H9 (cell line): ENCODE measurements around the gene VEGFA. TPM values are rescaled to one million over a fixed set of nuclear protein-coding genes. Genes with fewer than 3 reads are reported as not detected.

Source experiments
- DNase-seq: peaks from one replicate; pipeline ENCODE4 v3.0.0-alpha.2; 2017
- H2AFZ ChIP-seq: one replicate; pipeline ENCODE4 v1.6.1; 2013; ENCODE audit warnings: mild to moderate bottlenecking, low read length, control low read depth, moderate library complexity
- H2AK5ac ChIP-seq: 2 replicates; pipeline ENCODE4 v1.6.1; 2013; ENCODE audit warnings: low read length, control low read depth, mixed read lengths; ENCODE audit not compliant: insufficient read length
- H2BK120ac ChIP-seq: one replicate; pipeline ENCODE4 v1.6.1; 2013; ENCODE audit warnings: low read depth, mild to moderate bottlenecking, low read length, control low read depth, inconsistent platforms; ENCODE audit not compliant: poor library complexity, severe bottlenecking
- H2BK12ac ChIP-seq: 2 replicates; pipeline ENCODE4 v1.6.1; 2013; ENCODE audit warnings: low read length, control low read depth, mixed read lengths, low read depth; ENCODE audit not compliant: insufficient read length
- H2BK15ac ChIP-seq: 2 replicates; pipeline ENCODE4 v1.6.1; 2013; ENCODE audit warnings: low read depth, low read length, control low read depth
- H2BK20ac ChIP-seq: one replicate; pipeline ENCODE4 v1.6.1; 2013; ENCODE audit warnings: low read depth, mild to moderate bottlenecking, low read length, control low read depth, inconsistent platforms; ENCODE audit not compliant: poor library complexity, severe bottlenecking
- H2BK5ac ChIP-seq: 2 replicates; pipeline ENCODE4 v1.6.1; 2013; ENCODE audit warnings: low read length, control low read depth, mixed read lengths; ENCODE audit not compliant: insufficient read length
- H3K14ac ChIP-seq: 2 replicates; pipeline ENCODE4 v1.6.1; 2013; ENCODE audit warnings: low read length, control low read depth; ENCODE audit not compliant: insufficient read depth
- H3K18ac ChIP-seq: 2 replicates; pipeline ENCODE4 v1.6.1; 2013; ENCODE audit warnings: low read depth, mild to moderate bottlenecking, mixed read lengths, low read length, control low read depth; ENCODE audit not compliant: insufficient read length
- H3K23ac ChIP-seq: 2 replicates; pipeline ENCODE4 v1.6.1; 2013; ENCODE audit warnings: low read length, control low read depth, mixed read lengths, low read depth; ENCODE audit not compliant: insufficient read length
- H3K23me2 ChIP-seq: 2 replicates; pipeline ENCODE4 v1.6.1; 2013; ENCODE audit warnings: low read depth, mild to moderate bottlenecking, mixed read lengths, low read length, control low read depth; ENCODE audit not compliant: insufficient read length, poor library complexity, severe bottlenecking
- H3K27ac ChIP-seq: 2 replicates; pipeline ENCODE4 v1.5.1; 2013; ENCODE audit warnings: low read length, control low read depth, mixed read lengths, low read depth; ENCODE audit not compliant: insufficient read length
- H3K27me3 ChIP-seq: 2 replicates; pipeline ENCODE4 v1.6.1; 2013; ENCODE audit warnings: low read length, control low read depth, inconsistent platforms; ENCODE audit not compliant: insufficient read depth
- H3K4ac ChIP-seq: 2 replicates; pipeline ENCODE4 v1.6.1; 2013; ENCODE audit warnings: low read depth, mild to moderate bottlenecking, control low read depth, inconsistent platforms, low read length, moderate library complexity
- H3K4me1 ChIP-seq: 2 replicates; pipeline ENCODE4 v1.6.1; 2013; ENCODE audit warnings: low read length, control low read depth, inconsistent platforms; ENCODE audit not compliant: insufficient read depth
- H3K4me2 ChIP-seq: 2 replicates; pipeline ENCODE4 v1.6.1; 2013; ENCODE audit warnings: low read length, control low read depth, mixed read lengths; ENCODE audit not compliant: insufficient read length, insufficient read depth
- H3K56ac ChIP-seq: 2 replicates; pipeline ENCODE4 v1.6.1; 2013; ENCODE audit warnings: low read depth, mild to moderate bottlenecking, mixed read lengths, low read length, control low read depth; ENCODE audit not compliant: insufficient read length
- H3K79me1 ChIP-seq: 2 replicates; pipeline ENCODE4 v1.6.1; 2013; ENCODE audit warnings: low read depth, mild to moderate bottlenecking, moderate library complexity, low read length, control low read depth, inconsistent platforms; ENCODE audit not compliant: insufficient read depth, poor library complexity, severe bottlenecking
- H3K79me2 ChIP-seq: 2 replicates; pipeline ENCODE4 v1.6.1; 2013; ENCODE audit warnings: low read length, control low read depth, inconsistent platforms; ENCODE audit not compliant: insufficient read depth
- H3K9ac ChIP-seq: 2 replicates; pipeline ENCODE4 v1.6.1; 2013; ENCODE audit warnings: low read length, control low read depth, mixed read lengths; ENCODE audit not compliant: insufficient read length; ENCODE audit errors: extremely low read depth
- H3K9me3 ChIP-seq: one replicate; pipeline ENCODE4 v1.6.1; 2013; ENCODE audit warnings: low read depth, low read length, inconsistent platforms; ENCODE audit not compliant: control insufficient read depth
- H3T11ph ChIP-seq: one replicate; pipeline ENCODE4 v1.6.1; 2013; ENCODE audit warnings: mild to moderate bottlenecking, low read length, control low read depth, inconsistent platforms
- H4K20me1 ChIP-seq: one replicate; pipeline ENCODE4 v1.6.1; 2013; ENCODE audit not compliant: control insufficient read depth, insufficient read length, insufficient read depth
- H4K5ac ChIP-seq: 2 replicates; pipeline ENCODE4 v1.6.1; 2013; ENCODE audit warnings: low read depth, mild to moderate bottlenecking, mixed read lengths, low read length, control low read depth; ENCODE audit not compliant: insufficient read length
- H4K8ac ChIP-seq: replicated peaks from 2 replicates; pipeline ENCODE4 v1.6.1; 2013; ENCODE audit warnings: low read length, control low read depth, mixed read lengths, low read depth; ENCODE audit not compliant: insufficient read length
- H4K91ac ChIP-seq: 2 replicates; pipeline ENCODE4 v1.6.1; 2013; ENCODE audit warnings: low read depth, mild to moderate bottlenecking, moderate library complexity, mixed read lengths, low read length, control low read depth; ENCODE audit not compliant: insufficient read length
- H3K27ac Mint-ChIP-seq, 3 experiments: 2 replicates in 2 of 3; 3 replicates in 1 of 3; pipeline ENCODE4 v1.8.0; 2020 to 2021; ENCODE audit warnings: mixed read lengths in 3 of 3, mild to moderate bottlenecking in 1 of 3, moderate library complexity in 1 of 3
- H3K27me3 Mint-ChIP-seq: 2 replicates; pipeline ENCODE4 v1.8.0; 2021; ENCODE audit warnings: low read depth, mild to moderate bottlenecking, moderate library complexity, mixed read lengths
- H3K36me3 Mint-ChIP-seq, 3 experiments: 2 replicates in 2 of 3; 3 replicates in 1 of 3; pipeline ENCODE4 v1.8.0; 2020 to 2021; ENCODE audit warnings: low read depth in 3 of 3, mixed read lengths in 3 of 3; ENCODE audit not compliant: insufficient read depth in 1 of 3
- H3K4me1 Mint-ChIP-seq, 2 experiments: 2 replicates each; pipeline ENCODE4 v1.8.0; 2020; ENCODE audit warnings: mixed read lengths in 2 of 2
- H3K4me3 Mint-ChIP-seq, 2 experiments: 2 replicates in 1 of 2; 3 replicates in 1 of 2; pipeline ENCODE4 v1.8.0; 2020 to 2021; ENCODE audit warnings: mild to moderate bottlenecking in 2 of 2, mixed read lengths in 2 of 2, moderate library complexity in 1 of 2
- H3K9me3 Mint-ChIP-seq, 2 experiments: 2 replicates in 1 of 2; 3 replicates in 1 of 2; pipeline ENCODE4 v1.8.0; 2020; ENCODE audit warnings: mild to moderate bottlenecking in 2 of 2, mixed read lengths in 2 of 2, moderate library complexity in 1 of 2
- WGBS: extraction: QIAGEN DNeasy Blood & Tissue Kit; methylation state at CpG from one replicate; pipeline ENCODE4 v1.1.7; 2013; ENCODE audit warnings: missing lambda C conversion rate, low lambda C conversion rate, mixed read lengths; ENCODE audit not compliant: insufficient read length; ENCODE audit errors: extremely low coverage; 5-methylcytosine and 5-hydroxymethylcytosine counted together
- total RNA-seq: library from RNA; stranded (reverse); gene quantifications from 2 replicates; pipeline ENCODE4 v1.2.1, GENCODE V29; 2021
- TF ChIP-seq, protein P1 (sequence below): fragments of 200-600 bp; sonication (generic); conservative IDR thresholded peaks from 3 replicates; pipeline ENCODE4 v1.8.0; 2021; ENCODE audit warnings: antibody characterized with exemption, mild to moderate bottlenecking

Gene VEGFA
- total RNA-seq, 1 experiment from 2014 or later: 47.9 TPM

DNA sequence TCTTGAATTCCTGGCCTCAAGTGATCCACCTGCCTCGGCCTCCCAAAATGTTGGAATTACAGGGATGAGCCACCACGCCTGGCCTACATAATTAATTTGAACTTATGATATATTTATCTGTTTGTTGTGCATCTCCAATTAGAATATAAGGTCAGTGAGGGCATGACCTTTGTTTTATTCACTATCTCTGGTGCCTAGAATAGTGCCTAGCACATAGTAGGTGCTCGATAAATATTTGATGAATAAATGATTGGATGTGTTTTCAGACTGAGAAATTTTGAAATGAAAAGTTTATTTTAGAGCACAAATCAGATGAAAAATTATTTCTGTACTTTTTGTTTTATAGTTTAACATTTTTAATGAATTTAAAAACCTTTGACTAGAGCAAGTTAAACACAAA lies 19.4 kb upstream of the VEGFA start:
- no peak overlapping the region for H3K23ac ChIP-seq
- no peaks in the 10 kb centered on the region for H3K23me2 ChIP-seq
- no peak overlapping the region for H4K91ac ChIP-seq
- no peaks in the 10 kb centered on the region for H3K79me1 ChIP-seq
- DNase-seq: no peak
- H3K56ac ChIP-seq: no peak overlapping the region
- H3K9ac ChIP-seq: no peak overlapping the region
- H2BK12ac ChIP-seq: no peak overlapping the region
- Mint-ChIP-seq H3K27ac (no peak overlapping the region), H3K4me1 (peaks cover 5 to 16% of the 10 kb centered on the region in 2 experiments), H3K9me3 (no peaks in the 10 kb centered on the region; a peak in 1 of 5 replicates), H3K4me3 (no peak overlapping the region), H3K27me3 (peaks cover 4% of the 10 kb centered on the region), H3K36me3 (no peaks in the 10 kb centered on the region)
- no peak overlapping the region for H3K4ac ChIP-seq
- H3K4me1 ChIP-seq: no peaks in the 10 kb centered on the region
- H3K9me3 ChIP-seq: no peaks in the 10 kb centered on the region
- no peak overlapping the region for H2BK20ac ChIP-seq
- no peak overlapping the region for H3K4me2 ChIP-seq
- no peak overlapping the region for H2BK15ac ChIP-seq
- no peak overlapping the region for H2AK5ac ChIP-seq
- no peak overlapping the region for H2BK5ac ChIP-seq
- no peaks in the 10 kb centered on the region for H4K20me1 ChIP-seq
- no peak overlapping the region for H2BK120ac ChIP-seq
- H3K27ac ChIP-seq: no peak overlapping the region
- H3K27me3 ChIP-seq: no peaks in the 10 kb centered on the region
- H4K8ac ChIP-seq: no peak overlapping the region
- no peak overlapping the region for H3K14ac ChIP-seq
- H4K5ac ChIP-seq: no peak overlapping the region
- no peak overlapping the region for H2AFZ ChIP-seq
- TF ChIP-seq, protein P1, sequence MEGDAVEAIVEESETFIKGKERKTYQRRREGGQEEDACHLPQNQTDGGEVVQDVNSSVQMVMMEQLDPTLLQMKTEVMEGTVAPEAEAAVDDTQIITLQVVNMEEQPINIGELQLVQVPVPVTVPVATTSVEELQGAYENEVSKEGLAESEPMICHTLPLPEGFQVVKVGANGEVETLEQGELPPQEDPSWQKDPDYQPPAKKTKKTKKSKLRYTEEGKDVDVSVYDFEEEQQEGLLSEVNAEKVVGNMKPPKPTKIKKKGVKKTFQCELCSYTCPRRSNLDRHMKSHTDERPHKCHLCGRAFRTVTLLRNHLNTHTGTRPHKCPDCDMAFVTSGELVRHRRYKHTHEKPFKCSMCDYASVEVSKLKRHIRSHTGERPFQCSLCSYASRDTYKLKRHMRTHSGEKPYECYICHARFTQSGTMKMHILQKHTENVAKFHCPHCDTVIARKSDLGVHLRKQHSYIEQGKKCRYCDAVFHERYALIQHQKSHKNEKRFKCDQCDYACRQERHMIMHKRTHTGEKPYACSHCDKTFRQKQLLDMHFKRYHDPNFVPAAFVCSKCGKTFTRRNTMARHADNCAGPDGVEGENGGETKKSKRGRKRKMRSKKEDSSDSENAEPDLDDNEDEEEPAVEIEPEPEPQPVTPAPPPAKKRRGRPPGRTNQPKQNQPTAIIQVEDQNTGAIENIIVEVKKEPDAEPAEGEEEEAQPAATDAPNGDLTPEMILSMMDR: no peak
- H3K18ac ChIP-seq: no peak overlapping the region
- WGBS: no CpG with 5 or more reads among the region's 3 CpGs
- H3T11ph ChIP-seq: no peak overlapping the region
- no peaks in the 10 kb centered on the region for H3K79me2 ChIP-seq
